NCI-H524 treated with DMSO at 0.1 percent for 48 hours (cell line): ENCODE data around the gene ANKRD33.
"Not testable (repeated sequence)": the region's sequence is repeated elsewhere in the genome, so short reads cannot be mapped to it uniquely, and the experiment has no call there.

ENCODE experiments used
- DNase-seq: peaks from one replicate; lab custom pipeline; 2025; lab: John Stamatoyannopoulos, UW

The ANKRD33 gene

DNA sequence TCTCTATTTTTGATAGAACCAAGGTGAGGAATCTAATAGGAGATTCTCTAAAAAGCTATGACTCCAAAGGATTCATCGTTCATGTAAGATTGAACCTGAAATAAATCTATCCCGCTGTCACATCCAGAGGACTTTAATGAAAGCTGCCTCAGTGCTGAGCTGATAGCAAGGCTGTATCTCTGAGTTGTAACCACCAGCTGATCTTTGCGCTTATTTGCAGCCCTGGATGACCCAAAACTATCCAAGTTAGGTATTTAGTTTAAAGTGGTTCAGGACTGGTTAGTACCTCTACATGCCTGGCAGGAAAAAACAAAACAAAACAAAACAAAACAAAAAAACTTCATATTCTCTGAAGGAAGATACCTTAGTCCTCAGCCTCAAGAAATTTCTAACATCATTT is 8.8 kb upstream of the ANKRD33 start:
- no peak for DNase-seq

DNA sequence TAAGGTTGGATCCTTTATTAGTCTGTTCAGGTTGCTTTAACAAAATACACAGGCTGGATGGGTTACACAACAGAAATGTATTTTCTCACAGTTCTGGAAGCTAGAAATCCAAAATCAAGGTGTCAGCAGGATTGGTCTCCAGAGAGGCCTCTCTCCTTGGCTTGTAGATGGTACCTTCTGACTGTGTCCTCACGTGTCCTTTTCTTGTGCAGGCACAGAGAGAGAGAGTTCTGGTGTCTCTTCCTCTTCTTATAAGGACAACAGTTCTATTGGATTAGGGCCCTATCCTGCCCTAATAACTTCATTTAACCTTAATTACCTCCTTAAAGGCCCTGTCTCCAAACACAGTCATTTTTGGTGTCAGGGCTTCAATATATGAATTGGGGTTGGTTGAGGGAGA is 4.6 kb upstream of the ANKRD33 start:
- no peak for DNase-seq

DNA sequence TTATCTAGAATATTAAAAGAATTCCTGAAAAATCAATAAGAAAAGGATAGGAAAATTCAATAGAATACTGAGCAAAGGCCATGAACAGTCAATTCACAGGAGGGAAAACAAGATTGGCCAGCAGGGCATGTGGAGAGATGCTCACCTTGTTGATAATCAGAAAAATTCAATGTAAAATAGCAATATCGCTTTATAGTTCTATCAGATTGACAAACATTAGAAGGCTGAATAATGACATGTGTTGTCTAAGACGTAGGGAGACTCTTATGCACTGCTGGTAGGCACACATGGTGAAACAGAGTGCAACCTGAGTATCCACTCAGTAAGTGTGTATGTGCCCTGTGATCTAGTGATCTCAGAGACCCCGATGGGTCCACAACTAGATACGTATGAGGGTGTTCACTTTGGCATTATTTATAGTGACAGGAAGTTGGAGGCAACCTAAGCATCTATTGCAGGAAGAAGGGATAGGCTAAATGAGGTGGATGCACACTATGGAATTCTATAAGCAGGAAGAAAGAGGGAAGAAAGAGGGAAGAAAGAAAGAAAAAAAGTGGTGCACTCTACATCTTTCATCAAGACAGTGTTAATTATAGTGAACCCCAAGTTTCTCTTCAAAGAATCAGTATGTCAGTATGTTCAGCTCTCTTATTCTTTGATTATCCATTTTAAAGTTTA is 3.8 kb upstream of the ANKRD33 start:
- DNase-seq, result no peak

DNA sequence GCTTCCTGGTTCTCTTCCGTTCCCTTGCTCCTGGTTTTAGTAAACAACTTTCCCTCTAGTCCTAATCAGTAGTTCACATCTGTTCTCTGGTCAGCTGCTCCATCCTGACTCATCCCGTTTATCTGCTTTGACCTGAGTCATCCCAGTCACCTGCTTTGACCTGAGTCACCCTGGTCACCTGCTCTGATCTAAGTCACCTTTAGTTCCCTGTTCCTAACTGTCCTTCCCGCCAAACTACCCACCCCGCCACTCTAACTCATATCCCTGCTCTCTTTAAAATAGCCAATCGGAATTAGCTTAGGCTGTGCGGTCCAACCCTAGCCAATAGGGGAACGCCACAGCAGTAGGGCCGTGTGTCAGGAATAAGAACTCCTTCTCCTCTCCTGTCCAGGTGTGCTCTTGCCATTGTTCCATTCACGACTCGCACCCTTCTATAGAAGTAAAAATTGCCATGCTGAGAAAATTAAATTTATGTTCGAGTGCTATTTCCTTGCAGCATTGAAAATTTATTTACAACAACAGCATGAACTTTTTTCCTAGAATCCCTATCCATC is 3.1 kb upstream of the ANKRD33 start:
- DNase-seq, result no peak

DNA sequence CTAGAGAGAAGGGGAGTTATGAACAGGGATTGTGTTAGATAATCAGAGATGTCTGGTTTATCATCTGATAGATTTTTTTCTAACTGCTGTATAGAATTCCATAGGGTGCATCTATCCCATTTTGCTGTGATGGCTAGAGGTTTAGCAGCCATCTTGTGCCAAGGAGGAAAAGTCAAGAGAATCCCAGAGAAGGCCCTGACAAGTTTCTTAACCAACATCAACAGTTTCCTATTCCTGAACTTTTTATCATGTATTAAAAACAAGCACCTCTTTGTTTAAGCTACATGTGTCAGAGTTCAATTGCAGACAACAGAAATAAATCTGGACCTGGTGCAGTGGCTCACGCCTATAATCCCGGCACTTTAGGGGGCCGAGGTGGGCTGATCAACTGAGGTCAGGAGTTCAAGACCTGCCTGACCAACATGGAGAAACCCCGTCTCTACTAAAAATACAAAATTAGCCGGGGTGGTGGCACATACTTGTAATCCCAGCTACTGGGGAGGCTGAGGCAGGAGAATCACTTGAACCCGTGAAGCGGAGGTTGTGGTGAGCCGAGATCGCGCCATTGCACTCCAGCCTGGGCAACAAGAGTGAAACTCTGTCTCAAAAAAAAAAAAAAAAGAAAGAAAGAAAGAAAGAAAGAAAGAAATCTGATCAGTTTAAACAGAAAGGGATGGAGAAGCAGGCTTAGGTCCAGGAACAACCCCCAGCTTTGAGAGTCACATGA is 2.4 kb upstream of the ANKRD33 start:
- DNase-seq, result not testable (repeated sequence)

DNA sequence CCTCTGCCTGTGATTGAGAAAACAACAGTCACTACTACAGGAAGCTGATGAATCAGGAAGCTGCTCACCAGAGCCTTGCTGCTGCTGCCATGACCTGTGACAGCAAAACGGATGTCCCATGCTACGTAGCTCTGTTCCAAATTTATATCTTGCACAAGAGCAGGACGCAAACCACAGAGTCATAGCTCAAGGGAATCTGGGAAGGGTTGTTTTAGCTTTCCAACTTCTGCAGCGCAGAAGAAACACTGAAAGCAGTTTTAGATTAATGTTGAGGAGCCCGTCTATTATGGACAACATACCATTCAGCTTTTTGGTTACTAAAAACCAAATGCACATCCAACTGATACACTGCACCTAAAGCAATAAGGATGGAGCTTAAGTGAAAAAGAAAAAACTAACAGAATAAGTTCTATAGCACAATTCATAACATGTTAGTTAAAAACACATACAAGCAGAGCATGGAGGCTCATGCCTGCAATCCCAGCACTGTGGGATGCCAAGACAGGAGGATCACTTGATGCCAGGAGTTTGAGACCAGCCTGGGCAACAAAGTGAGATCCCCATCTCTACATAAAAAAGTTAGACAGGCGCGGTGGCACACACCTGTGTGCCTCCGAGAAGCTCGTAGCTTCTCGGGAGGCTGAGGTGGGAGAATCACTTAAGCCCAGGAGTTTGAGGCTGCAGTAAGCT is 1.7 kb upstream of the ANKRD33 start:
- DNase-seq, result no peak

DNA sequence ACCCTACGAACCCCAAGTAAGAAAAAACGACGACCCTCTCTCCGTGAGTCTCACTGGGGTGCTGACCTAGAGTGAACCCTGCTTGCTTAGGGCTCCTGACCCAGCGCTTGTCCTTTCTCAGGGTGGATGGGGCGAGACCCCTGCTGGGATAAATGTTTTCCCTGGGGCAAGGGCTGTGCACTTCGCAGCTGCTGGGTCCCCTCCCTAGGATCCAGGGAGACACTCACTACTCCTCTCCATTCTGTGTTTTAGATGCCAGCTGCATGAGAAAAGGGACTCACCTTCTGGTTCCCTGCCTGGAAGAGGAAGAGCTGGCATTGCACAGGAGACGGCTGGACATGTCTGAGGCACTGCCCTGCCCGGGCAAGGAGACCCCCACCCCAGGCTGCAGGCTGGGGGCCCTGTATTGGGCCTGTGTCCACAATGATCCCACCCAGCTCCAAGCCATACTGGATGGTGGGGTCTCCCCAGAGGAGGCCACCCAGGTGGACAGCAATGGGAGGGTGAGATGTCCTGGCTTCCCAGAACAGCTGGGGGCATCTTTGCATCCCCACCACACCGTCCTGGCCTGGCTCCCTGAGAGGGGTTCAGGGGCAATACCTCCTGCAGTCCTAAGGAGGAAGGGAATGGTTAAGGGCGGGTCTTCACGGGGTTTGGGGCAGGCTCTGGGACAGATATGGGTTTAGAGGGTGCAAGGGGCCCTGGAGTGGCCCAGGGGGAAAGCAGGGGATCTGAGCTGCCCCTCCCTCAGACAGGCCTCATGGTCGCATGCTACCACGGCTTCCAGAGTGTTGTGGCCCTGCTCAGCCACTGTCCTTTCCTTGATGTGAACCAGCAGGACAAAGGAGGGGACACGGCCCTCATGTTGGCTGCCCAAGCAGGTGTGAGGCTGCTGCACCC is 663 bp downstream of the ANKRD33 start:
- DNase-seq, result no peak

DNA sequence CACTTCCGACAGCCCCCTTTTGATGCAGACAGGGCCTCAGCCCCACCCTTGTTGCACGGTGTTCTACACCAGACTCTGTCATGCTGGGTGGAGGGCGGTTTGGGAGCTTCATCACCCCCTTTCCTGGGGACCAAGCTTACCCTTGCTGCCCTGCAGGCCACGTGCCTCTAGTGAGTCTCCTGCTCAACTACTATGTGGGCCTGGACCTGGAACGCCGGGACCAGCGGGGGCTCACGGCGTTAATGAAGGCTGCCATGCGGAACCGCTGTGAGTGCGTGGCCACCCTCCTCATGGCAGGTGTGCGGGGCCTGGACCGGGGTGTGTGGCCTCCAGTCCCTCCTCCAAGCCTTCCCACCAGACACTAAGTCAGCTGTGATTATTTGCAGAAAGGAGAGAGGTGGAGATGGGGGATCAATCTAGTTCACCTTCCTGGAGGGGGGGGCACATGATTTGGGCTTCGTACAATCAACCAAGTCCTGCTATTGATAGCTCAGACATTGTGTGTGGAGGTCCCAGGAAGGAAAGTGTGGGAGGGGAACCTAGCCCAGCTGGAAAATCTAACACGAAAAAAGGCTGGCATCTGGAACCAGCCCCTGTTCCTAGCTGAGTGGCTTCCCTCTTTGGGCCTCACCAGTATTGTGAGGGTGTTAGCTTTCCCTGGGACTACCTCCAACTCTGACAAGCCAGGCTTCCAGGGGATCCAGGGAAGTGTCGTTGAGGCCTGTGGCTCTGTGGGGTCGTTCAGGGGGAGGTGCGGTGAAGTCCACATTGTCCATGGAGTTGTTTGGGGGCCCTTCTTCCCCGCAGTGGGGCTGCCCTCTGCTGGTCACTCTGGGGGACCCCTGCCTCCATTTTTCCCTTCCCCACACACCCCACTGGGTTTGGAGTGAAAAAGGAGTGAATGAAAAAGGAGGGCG is 1.6 kb downstream of the ANKRD33 start:
- no peak for DNase-seq

DNA sequence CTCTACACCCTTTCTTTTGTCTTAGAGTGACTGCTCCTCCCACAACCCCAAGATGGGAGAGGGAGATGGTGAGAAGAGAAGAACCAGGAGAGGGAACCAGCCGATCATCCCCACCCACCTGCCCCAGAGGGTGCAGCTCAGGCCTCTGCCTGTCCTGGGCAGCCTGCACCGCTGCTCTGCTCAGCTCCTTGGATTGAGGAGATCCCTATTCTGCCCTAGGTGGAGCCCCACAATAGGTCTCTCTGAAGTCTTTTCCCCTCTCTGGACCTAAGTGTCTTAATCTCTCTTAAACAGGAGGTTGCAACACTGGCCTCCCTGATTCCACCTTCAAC is 2.2 kb downstream of the ANKRD33 start:
- DNase-seq, result no peak

DNA sequence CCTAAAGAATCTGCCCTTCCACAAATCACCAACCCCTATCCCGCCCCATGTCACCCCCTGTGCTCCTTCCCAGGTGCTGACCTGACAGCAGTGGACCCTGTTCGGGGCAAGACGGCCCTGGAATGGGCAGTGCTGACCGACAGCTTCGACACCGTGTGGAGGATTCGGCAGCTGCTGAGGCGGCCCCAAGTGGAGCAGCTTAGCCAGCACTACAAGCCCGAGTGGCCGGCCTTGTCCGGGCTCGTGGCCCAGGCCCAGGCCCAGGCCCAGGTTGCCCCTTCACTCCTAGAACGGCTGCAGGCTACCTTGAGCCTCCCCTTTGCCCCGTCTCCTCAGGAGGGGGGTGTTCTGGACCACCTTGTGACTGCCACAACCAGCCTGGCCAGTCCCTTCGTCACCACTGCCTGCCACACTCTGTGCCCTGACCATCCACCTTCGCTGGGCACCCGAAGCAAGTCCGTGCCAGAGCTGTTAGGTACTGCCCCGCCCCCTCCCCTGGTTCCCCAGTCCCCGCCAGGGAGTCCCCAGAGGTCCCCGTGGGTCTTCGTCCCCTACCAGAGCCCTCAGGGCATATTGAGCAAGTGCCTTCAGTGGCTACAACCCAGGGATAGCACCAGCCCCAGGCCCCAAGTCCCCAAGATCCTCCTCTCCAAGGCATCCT is 2.7 kb downstream of the ANKRD33 start:
- no peak for DNase-seq

DNA sequence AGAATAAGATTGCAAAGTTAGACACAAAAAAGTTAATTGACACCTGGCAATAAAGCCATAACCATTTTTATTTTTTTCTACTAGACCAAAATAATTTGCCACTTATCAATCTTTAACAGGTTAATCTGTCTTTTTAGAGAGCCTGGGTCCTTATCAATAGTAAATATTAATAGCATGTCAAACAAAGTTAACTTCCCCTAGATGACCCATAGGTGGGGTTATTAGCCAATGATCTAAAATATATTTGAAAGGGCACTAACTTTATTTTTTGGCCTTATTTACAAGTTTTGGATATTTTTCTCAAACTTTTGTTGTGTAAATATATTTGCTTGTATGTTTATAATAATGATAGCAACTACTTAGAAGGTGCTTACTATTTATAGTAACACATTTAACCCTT is 3.9 kb downstream of the ANKRD33 start:
- DNase-seq, result no peak

DNA sequence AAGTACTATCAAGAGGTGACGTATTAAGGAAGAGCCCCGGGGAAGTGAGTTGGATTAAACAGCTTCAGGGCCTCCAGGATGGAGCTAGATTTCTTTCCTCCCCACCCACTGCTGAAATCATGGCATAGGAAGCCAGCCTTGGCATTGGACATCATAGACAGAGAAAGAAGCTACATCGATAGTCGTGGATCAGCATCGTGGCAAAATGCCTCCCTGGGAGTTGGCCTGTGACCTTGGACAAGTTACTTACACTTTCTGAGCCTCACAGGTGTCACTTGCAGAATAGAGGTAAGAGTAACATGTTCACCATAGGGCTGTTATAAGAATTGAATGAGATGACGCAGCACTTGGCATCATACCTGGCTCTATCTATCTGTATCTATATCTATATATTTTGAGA is 5.9 kb downstream of the ANKRD33 start:
- DNase-seq, result no peak

DNA sequence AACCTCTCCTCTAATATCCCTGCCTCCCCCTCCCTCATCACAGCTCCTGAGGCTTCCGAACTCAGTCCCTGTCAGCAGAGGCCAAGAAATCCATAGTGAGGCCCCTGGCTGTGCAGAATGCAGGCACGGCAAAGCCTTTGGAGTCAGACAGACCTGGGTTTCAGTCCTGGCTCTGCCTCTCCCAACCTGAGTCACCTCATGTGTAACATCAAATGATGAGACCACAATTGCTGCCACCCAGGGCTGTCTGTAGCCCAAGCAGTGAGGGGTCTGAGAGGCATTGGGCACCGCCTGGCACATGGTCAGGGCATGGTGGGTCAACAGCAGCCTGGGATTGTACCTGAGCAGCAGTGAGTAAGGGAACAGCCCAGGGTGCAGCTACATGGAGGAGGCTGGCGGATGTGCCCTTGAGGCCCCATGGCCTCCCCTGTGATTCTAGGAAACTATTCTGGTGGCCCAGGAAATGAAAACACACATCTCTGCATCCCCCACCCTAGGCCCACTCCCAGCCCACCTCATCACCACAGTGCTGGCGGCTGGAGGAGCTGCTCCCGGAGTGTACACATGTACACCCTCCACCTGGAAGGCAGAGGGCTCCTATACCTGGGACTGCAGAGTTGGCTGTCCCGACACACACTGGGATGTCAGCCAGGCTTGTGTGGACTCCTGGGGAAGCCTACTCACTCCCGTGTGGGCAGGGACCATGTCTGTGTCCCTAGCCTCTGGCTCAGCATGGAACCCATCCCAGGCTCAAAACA is 7.7 kb downstream of the ANKRD33 start:
- no peak for DNase-seq

DNA sequence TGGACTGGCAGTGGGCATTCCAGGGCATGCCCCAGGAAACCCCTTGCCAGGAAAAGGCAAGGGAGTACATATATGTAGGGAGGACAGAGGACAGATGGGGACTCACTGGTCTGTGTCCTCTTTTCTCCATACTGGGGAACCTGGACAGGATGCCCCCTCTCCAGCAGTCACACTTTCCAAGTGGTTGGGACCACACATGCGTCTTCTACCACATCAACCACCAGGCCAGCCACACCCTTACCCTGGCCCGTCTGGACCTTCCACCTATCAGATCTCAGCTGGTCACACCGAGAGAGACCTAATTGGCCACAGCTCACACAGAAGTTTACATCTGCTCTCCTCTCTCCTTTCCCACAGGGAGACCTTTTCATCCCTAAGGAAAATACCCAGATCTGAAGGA is 8.3 kb downstream of the ANKRD33 start:
- no peak for DNase-seq

DNA sequence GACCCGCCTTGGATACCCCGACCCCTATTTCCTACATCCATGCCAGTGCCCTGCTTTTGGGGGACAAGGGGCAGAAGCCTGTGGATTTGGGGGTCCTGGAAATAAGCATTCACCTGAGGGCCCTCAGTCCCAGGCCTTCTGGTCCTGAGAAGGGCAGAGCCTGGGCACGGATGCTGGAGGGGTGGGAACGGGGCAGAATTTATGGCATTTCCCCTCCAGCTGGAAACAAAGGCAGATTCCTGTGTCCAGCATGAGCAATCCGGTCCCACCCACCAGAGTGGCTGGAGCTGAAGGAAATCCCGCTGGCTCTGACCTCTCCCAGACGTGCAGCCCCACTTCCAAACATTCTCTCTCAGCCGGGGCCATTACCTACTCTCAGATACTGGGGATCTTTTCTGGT is 9.3 kb downstream of the ANKRD33 start:
- DNase-seq, result no peak

DNA sequence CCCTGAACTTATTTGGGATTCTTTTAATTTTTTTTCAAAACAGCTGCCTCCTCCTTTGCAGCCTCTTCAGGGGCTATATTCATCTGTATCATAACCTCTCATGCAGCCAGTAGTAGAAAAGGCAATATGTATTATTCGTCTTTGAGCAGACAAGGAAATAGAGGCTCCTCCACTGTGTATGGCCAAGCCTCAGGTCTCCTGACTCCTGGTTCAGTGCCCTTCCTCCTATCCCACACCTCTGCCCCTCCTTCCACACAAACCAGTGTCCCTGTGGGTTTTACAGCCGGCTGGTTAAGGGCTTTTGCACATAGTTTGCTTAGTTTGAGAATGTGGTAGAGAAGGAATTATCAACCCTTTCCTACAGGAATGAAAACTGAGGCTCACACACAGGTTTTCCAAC is 10.6 kb downstream of the ANKRD33 start:
- DNase-seq, result no peak

DNA sequence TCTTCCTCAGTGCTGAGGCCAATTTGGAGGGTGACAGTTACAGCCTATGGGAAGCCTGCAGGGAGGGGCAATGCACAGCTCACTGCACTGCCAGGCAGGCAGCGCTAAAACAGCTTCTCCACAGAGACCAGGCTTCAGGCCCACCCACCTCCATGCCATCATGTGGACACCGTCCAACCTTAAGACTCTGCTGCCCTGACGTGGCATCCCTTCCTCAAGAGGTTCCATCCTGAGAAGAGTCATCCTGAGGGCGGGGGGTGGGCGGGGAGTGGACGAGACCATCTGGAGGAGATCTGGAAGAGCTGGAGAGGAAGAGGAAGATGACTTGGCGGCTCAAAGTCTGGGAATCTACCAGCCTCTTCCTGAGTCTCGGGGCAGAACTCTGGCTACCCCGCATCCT is 11.0 kb downstream of the ANKRD33 start:
- no peak for DNase-seq

DNA sequence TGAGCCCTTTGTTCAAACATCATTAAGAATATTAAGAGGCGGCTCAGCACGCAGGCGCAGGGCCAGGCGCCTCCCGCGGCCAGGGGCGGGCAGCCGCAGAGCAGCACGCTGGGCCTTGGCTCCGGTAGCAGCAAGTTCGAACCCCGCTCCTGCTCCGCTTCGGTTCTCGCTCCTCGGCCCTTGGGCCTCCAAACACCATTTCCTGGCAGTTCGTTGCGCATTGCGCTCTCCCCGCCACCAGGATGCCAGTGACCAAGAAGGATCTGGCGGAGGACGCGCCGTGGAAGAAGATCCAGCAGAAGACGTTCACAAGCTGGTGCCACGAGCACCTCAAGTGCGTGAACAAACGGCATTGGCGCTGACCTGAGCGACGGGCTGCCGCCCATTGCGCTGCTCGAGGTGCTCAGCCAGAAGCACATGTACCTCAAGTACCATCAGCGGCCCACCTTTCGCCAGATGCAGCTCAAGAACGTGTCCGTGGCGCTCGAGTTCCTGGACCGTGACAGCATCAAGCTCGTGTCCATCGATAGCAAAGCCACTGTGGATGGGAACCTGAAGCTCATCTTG is 12.5 kb downstream of the ANKRD33 start:
- DNase-seq, result no peak

DNA sequence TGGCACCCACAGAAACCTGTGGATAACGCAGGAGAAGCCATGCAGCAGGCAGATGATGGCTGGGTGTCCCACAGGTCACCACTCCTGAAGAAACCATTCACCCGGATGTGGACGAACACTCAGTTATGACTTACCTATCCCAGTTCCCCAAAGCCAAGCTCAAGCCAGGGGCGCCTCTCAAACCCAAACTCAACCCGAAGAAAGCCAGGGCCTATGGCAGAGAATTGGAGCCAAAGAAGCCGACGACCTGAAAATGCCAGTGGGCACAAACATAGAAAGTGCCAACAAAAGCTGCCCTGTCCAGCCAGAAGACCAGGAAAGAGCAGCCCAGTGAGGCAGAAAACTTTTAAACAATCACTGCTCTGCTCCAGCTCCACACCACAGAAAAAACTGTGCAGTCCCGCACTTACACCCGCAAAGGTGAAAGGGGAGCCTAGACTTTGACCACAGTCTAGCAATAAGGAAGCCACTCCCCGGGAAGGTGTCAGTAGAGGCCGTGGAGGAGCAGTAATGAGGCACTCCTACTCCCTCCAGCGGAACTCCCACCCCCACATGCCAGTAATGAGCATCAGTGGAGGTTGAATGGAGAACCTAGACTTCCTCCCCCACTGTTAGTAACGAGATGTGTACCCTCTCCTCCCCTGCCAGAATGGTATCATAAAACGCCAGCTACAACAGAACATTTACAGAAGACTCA is 13.4 kb downstream of the ANKRD33 start:
- no peak for DNase-seq
